ENCODE results near the gene MCCC1.
A peak's percentile ranks its signal among the peaks of the same experiment; 100 is the strongest.

MCCC1 gene

GRCh38 chr3:183064475-183064874 is 34.8 kb downstream of the MCCC1 start:
- CTCF ChIA-PET, result no interaction called here
- TF ChIP-seq CTCF (IDR thresholded peaks at IDR 0.05; ENCODE audit: control extremely low read depth, extremely low read depth, low read depth, missing control alignments), result no peak

GRCh38 chr3:183061391-183062172 is 37.7 kb downstream of the MCCC1 start:
- no peak for DNase-seq (ENCODE audit: extremely low spot score)
- TF ChIP-seq CTCF (IDR thresholded peaks at IDR 0.05; ENCODE audit: control extremely low read depth, extremely low read depth, low read depth, missing control alignments), result no peak
- ChIA-PET POLR2A (no interaction called here), CTCF (interaction anchor here (1.3 kb wide), 1 partner anchor 11 kb away, joined by 5 read pairs; no protein-coding TSS in a partner anchor)

More at GRCh38 chr3:183064475-183064874, 34.8 kb downstream of the MCCC1 start:
- POLR2A ChIA-PET, result no interaction called here
- DNase-seq (ENCODE audit: extremely low spot score), result no peak

GRCh38 chr3:183058351-183058750 is 40.9 kb downstream of the MCCC1 start:
- no peak for DNase-seq (ENCODE audit: extremely low spot score)
- POLR2A ChIA-PET, result no interaction called here
- TF ChIP-seq CTCF (IDR thresholded peaks at IDR 0.05; ENCODE audit: control extremely low read depth, extremely low read depth, low read depth, missing control alignments), result no peak
- CTCF ChIA-PET, result no interaction called here

DNA sequence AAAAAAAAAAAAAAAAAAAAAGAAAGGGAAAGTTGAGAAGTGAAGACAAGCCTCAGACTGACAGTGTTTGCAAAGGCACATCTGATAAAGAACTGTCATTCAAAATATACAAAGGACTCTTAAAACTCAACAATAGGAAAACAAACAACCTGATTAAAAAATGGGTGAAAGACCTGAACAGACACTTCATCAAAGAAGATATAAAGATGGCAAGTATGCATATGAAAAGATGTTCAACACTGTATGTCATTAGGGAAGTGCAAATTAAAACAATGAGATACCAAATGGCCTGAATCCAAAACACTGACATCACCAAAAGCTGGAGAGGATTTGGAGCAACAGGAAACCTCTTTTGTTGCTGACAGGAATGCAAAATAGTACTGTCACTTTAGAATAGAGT is 48.6 kb downstream of the MCCC1 start:
- no peak for TF ChIP-seq CTCF (IDR thresholded peaks at IDR 0.05; ENCODE audit: control extremely low read depth, extremely low read depth, low read depth, missing control alignments)
- ChIA-PET POLR2A (no interaction called here), CTCF (interaction anchor here (1.6 to 2.3 kb wide), 2 partner anchors 11 to 19 kb away, joined by 5 read pairs; no protein-coding TSS in a partner anchor)
- no peak for DNase-seq (ENCODE audit: extremely low spot score)

DNA sequence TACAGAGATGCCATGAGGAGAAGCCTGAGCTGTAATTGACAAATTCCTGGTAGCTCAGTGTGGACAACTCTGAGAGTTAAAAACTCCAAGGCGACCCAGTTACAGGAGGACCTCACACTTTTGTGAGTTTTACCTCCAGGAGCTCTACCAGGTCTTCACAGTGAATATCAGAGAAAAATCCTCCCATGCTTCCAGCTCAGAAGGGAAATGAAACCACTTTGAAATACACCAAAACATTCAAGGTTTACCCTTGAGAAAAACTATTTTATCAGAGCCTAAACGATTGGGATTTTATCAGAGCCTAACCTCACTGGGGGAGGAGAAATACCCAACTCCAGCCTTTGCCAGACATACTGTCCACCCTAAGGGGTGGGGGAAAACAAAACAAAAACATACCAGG is 52.4 kb downstream of the MCCC1 start:
- CTCF ChIA-PET, result interaction anchor here (1.3 kb wide), 1 partner anchor 12 kb away, joined by 4 read pairs; no protein-coding TSS in a partner anchor
- POLR2A ChIA-PET, result no interaction called here
- TF ChIP-seq CTCF (IDR thresholded peaks at IDR 0.05; ENCODE audit: control extremely low read depth, extremely low read depth, low read depth, missing control alignments), result no peak
- no peak for DNase-seq (ENCODE audit: extremely low spot score)

GRCh38 chr3:183044547-183045229 is 54.6 kb downstream of the MCCC1 start:
- CTCF ChIA-PET, result interaction anchor here (1.0 to 1.3 kb wide), 4 partner anchors 9 to 329 kb away, joined by 3 read pairs; no protein-coding TSS in a partner anchor
- DNase-seq (ENCODE audit: extremely low spot score), result peak; percentile 64
- no peak for TF ChIP-seq CTCF (IDR thresholded peaks at IDR 0.05; ENCODE audit: control extremely low read depth, extremely low read depth, low read depth, missing control alignments)
- POLR2A ChIA-PET, result no interaction called here

Data from GM10248 (cell line).